SK-N-SH treated with all-trans-retinoic acid at 6 μM for 48 hours (cell line): ENCODE data around the gene LRRC63.

Experiments used
- CSDC2 ChIP-seq: fragments of 250-450 bp; sonication (Bioruptor Pico); IDR thresholded peaks from 2 replicates; pipeline ENCODE4 v1.5.0; 2020; ENCODE audit warnings: mild to moderate bottlenecking, moderate library complexity
- OSR1 ChIP-seq: fragments of 250-450 bp; sonication (Bioruptor Pico); IDR thresholded peaks from 2 replicates; pipeline ENCODE4 v1.8.0; 2022; ENCODE audit warnings: moderate library complexity, mild to moderate bottlenecking, inconsistent platforms
- RARB ChIP-seq: fragments of 250-450 bp; sonication (Bioruptor Pico); IDR thresholded peaks from 2 replicates; pipeline ENCODE4 v1.8.0; 2021; ENCODE audit warnings: mild to moderate bottlenecking, moderate library complexity
- ZC3H10 ChIP-seq: fragments of 250-450 bp; sonication (Bioruptor Pico); IDR thresholded peaks from 2 replicates; pipeline ENCODE4 v1.5.1; 2021; ENCODE audit warnings: mild to moderate bottlenecking, moderate library complexity
- ZNF70 ChIP-seq: fragments of 450-650 bp; formaldehyde crosslinking; IDR thresholded peaks from 2 replicates; pipeline ENCODE4 v1.5.0; 2020; ENCODE audit warnings: mild to moderate bottlenecking, moderate library complexity

- TF ChIP-seq CSDC2 (CRISPR knock-in tag) (no peak), RARB (CRISPR knock-in tag) (no peak), ZNF70 (CRISPR knock-in tag) (no peak), OSR1 (CRISPR knock-in tag) (no peak), ZC3H10 (no peak)
These were observed 92.1 kb downstream of the LRRC63 start for GRCh38 chr13:46303742-46304385.
